Stimulated activated CD4-positive, alpha-beta T cell treated with anti-CD3 and anti-CD28 coated beads, Interleukin-4, amount 100 ng/mL, for 48 hours (primary cell): Measurements from ENCODE around the gene CNKSR2.

Experiments
- DNase-seq, 2 donors: peaks; one replicate each; pipeline ENCODE4 v3.0.0-alpha.2; 2020; ENCODE audit warnings: low read depth in 2 of 2

The CNKSR2 gene

DNA sequence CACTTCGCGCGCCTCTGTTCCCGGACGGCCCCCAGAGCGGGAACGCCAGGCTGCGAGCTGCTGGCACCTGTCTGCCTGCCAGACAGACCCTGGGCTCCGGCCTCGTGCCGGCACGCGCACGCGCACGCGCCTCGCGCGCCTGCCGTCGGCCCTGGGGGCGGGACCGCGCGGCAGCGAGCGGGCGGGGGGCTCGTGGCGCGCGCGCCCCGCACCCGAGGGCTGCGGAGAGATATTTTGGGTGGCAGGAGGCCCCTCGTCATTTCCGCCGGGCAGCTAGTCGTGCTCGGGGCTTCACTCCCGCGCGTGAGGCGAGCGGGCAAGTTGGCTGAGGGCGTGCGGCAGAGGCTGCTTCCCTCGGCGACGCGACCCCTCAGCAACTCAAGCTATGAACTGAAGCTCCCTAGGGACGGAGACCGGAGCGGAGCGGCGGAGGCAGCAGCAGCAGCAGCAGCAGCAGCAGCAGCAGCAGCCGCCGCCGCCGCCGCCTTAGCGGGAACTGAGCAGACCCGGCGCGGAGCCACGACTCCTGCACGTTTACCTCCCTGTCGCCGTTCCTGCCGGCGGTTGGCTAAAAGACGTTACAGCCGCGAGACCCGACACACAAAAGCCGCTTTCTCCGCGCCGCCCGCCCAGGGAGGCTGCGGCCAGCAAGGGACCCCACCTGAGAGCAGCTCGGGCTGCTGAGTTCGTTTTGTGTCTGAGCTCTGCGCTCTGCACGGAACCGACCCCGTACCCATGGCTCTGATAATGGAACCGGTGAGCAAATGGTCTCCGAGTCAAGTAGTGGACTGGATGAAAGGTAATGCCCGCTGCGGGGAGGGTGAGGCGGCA is at the start of gene CNKSR2:
Gene CNKSR2 (plus strand): TSS at position 256 of the 831 bp plus-strand sequence. CDS start 480 bp downstream, at position 736.
- DNase-seq, result peak; percentile 51 to 53

DNA sequence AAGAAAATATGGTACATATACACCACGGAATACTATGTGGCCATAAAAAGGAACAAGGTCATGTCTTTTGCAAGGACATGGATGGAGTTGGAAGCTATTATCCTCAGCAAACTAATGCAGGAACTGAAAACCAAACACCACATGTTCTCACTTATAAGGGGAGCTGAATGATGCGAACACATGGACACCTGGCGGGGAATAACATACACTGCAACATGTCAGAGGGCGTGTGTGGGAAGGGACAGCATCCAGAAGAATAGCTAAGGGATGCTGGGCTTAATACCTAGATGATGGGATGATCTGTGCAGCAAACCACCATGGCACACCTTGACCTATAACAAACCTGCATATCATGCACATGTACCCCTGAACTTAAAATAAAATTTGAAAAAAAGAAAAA is 19.5 kb upstream of the CNKSR2 start:
- DNase-seq, result no peak

DNA sequence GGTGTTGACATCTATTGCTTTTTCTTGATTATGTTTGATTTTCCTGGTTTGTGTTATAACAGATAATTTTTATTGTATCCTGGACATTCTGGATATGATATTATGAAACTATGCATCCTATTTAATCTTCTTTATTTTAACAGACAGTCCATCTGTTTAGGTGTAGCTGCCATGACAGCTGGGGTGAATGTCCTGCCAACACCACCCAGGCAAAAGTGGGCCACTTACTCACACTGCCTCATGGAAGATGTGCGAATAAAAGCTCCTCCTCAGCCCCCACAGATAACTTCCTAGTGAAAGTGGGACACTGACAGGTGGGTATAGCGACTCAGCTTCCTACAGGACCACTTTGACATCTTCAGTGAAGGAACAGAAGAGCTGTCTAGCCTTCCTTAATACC is 18.4 kb upstream of the CNKSR2 start:
- DNase-seq, result no peak

- DNase-seq, result no peak
Observed at GRCh38 chrX:21369613-21370012, 4.6 kb upstream of the CNKSR2 start.

GRCh38 chrX:21373001-21373400 is 1.2 kb upstream of the CNKSR2 start:
- no peak for DNase-seq

DNA sequence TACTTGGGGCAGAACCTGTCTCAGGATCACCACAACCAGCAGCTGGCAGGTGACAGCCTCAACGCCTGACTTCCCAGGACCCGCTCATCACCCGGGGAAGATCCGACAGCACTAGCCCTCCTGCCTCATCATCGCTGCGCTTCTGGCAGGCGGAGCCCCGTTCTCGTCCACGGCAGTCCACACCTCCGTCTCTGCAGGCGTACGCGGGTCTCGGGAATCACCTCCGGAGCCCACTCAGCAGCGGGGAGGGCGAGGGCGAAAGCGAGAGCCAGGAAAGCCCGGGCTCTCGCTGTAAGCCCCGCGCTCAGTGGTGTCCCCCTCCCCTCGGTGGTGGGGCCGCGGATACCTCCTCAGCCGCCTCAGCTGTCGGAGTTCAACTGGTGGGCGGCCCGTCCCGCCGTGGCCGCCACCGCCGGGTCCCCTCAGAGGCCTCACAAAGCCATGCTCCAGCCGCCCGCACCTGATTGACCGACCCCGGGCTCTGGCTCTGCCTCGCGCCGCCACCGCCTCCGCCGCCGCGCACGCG is 518 bp upstream of the CNKSR2 start:
- DNase-seq, result no peak

- no peak for DNase-seq
Observed at GRCh38 chrX:21374994-21375707, 933 bp downstream of the CNKSR2 start.

DNA sequence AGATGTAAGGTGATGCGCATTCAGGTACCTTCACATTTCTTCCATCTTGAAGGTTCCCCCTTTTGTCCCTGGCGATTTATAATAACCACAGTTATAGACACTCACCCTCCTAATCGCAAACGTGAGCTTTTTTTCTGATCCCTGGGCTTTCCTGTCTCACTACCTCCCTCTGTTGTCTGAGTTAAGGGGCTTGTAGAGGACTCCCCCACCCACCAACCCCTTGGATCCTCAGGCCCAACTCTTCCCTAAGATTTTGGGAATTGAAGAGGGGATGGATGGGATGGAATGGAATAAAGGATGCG is 1.4 kb downstream of the CNKSR2 start:
- DNase-seq, result no peak

- DNase-seq, result no peak
Observed at GRCh38 chrX:21376636-21377035, 2.4 kb downstream of the CNKSR2 start.

GRCh38 chrX:21379991-21380390 is 5.8 kb downstream of the CNKSR2 start:
- no peak for DNase-seq

GRCh38 chrX:21382715-21383114 is 8.5 kb downstream of the CNKSR2 start:
- no peak for DNase-seq

GRCh38 chrX:21383546-21383945 is 9.3 kb downstream of the CNKSR2 start:
- no peak for DNase-seq

- DNase-seq, result no peak
Observed at GRCh38 chrX:21384178-21384577, 10.0 kb downstream of the CNKSR2 start.

GRCh38 chrX:21394792-21395191 is 20.6 kb downstream of the CNKSR2 start:
- DNase-seq, result no peak

DNA sequence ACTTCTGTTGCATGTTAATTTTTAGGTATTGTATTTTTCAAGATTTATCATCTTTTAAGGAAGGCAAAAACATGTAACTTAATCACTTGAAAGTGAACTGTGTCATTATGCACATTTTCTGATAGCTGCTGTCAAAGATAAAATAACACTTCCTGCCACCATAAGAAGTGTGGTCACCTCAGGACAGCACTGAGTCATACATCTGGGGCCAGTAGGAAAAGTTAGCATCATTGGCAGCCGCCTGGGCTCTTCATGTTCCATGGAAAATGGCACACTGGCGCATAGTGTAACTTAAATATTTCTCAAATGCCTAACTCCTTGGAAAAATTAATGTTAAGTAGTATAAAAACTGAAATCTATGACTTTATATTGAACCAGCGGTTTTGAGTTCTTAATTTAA is 24.2 kb downstream of the CNKSR2 start:
- no peak for DNase-seq

GRCh38 chrX:21400408-21401121 is 26.3 kb downstream of the CNKSR2 start:
- DNase-seq, result no peak

DNA sequence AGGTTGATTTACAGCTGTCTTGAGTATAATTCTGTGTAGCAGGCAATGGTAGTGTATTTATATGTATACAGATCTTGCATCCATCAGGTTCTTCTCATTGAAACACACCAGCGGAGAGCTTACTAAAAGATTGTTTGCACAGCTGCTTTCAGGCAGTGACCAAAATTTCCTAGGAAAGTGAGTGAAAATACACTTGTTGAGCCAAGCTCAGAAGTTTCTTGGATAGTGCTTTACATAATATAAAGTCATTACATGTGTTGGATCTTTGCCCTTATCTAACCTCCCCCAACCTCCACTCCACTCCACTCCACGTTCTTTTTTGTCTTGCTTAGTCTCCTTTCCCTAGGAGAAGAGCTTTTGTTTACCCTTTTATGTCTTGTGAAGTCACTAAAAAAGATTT is 34.1 kb downstream of the CNKSR2 start:
- DNase-seq, result no peak

GRCh38 chrX:21408788-21409187 is 34.6 kb downstream of the CNKSR2 start:
- DNase-seq, result no peak

- no peak for DNase-seq
Observed at GRCh38 chrX:21412029-21412428, 37.8 kb downstream of the CNKSR2 start.

DNA sequence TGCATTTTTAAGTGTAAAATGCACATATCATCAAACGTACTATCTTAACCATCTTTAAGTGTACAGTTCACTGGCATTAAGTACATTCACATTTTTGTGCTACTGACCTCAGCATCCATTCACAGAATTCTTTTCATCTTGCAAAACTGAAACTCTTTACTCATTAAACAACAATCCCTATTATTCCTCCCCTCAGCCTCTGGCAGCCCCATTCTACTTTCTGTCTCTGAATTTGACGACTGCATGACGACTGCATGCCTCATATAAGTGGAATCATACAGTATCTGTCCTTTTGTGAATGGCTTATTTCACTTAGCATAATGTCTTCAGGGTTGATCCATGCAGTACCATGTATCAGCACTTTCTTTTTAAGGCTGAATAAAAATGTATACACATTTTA is 38.7 kb downstream of the CNKSR2 start:
- no peak for DNase-seq

GRCh38 chrX:21427086-21427485 is 52.9 kb downstream of the CNKSR2 start:
- DNase-seq, result no peak

DNA sequence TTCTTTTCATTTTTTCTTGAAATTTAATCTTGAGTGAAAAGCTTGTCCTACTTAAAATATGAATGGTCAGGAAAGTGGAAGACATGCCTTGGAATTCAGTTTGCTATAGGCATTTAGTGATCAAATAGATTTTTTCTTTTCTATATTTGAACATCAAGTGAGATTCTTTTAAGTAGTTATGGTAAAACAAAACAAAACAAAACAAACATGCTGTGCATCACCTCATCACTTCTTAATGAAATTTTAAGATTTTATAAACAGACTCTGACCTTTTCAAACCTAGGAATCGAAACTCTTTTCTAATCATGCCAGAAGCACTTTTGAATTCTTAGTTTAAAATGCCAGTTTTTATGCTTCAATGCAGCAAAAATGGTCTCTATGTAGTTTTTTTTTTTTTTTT is 62.8 kb downstream of the CNKSR2 start:
- no peak for DNase-seq

DNA sequence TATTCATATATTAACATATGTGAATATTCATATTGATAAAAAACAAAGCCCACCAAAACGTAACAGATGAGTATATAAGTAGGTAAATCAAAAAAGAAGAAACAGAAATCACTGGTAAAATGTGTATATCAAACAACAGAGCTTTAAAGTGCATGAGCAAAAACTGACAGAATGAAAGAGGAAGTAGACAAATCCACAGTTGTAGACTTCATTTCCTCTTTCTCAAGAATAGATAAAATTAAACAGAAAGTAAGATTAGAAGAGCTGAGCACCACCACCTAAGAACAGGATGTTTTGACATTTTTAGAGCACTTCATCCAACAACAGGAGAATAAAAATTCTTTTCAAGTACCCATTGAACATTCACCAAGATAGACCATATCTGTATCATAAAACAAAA is 64.6 kb downstream of the CNKSR2 start:
- no peak for DNase-seq
